Measurements from ENCODE around the gene THSD7B.

Gene THSD7B

GRCh38 chr2:137206069-137206468, 440.7 kb downstream of the THSD7B start:
- DNase-seq: no peak

GRCh38 chr2:137207030-137207429, 441.7 kb downstream of the THSD7B start:
- DNase-seq: no peak

- no peak for DNase-seq
These were observed 443.1 kb downstream of the THSD7B start for GRCh38 chr2:137208431-137208891.

GRCh38 chr2:137210039-137210438, 444.7 kb downstream of the THSD7B start:
- DNase-seq: no peak

- DNase-seq: no peak
These were observed 446.4 kb downstream of the THSD7B start for GRCh38 chr2:137211761-137212160.

GRCh38 chr2:137220438-137220993, 455.2 kb downstream of the THSD7B start:
- no peak for DNase-seq

- no peak for DNase-seq
These were observed 456.6 kb downstream of the THSD7B start for GRCh38 chr2:137221797-137222492.

GRCh38 chr2:137223722-137224121, 458.4 kb downstream of the THSD7B start:
- DNase-seq: no peak

- no peak for DNase-seq
These were observed 463.2 kb downstream of the THSD7B start for GRCh38 chr2:137228566-137228965.

GRCh38 chr2:137229834-137230233, 464.5 kb downstream of the THSD7B start:
- DNase-seq: no peak

GRCh38 chr2:137231628-137232027, 466.3 kb downstream of the THSD7B start:
- DNase-seq: no peak

- no peak for DNase-seq
These were observed 466.7 kb downstream of the THSD7B start for GRCh38 chr2:137232076-137232475.

GRCh38 chr2:137233091-137233490, 467.7 kb downstream of the THSD7B start:
- DNase-seq: no peak

- DNase-seq: no peak
These were observed 471.7 kb downstream of the THSD7B start for GRCh38 chr2:137237055-137237454.

- DNase-seq: no peak
These were observed 472.7 kb downstream of the THSD7B start for GRCh38 chr2:137238065-137238464.

- no peak for DNase-seq
These were observed 484.3 kb downstream of the THSD7B start for GRCh38 chr2:137249463-137250130.

GRCh38 chr2:137250401-137250800, 485.1 kb downstream of the THSD7B start:
- DNase-seq: no peak

GRCh38 chr2:137251045-137251444, 485.7 kb downstream of the THSD7B start:
- DNase-seq: no peak

- DNase-seq: no peak
These were observed 487.6 kb downstream of the THSD7B start for GRCh38 chr2:137252934-137253333.

- no peak for DNase-seq
These were observed 488.7 kb downstream of the THSD7B start for GRCh38 chr2:137254052-137254451.

GRCh38 chr2:137255345-137255744, 490.0 kb downstream of the THSD7B start:
- no peak for DNase-seq

- DNase-seq: no peak
These were observed 490.6 kb downstream of the THSD7B start for GRCh38 chr2:137255990-137256389.

GRCh38 chr2:137261881-137262585, 496.7 kb downstream of the THSD7B start:
- DNase-seq: no peak

GRCh38 chr2:137262594-137262993, 497.2 kb downstream of the THSD7B start:
- no peak for DNase-seq

All from activated T-cell treated with anti-CD3 and anti-CD28 coated beads, Interleukin-2, amount 50 U/mL, for 1 hour (primary cell).